IPS-NIHi7 (cell line): ENCODE results near the gene NUDT1.

Experiments
- DNase-seq: peaks from one replicate; pipeline ENCODE4 v3.0.0; 2012; ENCODE audit warnings: mixed read lengths; ENCODE audit errors: extremely low spot score

Gene NUDT1

DNA sequence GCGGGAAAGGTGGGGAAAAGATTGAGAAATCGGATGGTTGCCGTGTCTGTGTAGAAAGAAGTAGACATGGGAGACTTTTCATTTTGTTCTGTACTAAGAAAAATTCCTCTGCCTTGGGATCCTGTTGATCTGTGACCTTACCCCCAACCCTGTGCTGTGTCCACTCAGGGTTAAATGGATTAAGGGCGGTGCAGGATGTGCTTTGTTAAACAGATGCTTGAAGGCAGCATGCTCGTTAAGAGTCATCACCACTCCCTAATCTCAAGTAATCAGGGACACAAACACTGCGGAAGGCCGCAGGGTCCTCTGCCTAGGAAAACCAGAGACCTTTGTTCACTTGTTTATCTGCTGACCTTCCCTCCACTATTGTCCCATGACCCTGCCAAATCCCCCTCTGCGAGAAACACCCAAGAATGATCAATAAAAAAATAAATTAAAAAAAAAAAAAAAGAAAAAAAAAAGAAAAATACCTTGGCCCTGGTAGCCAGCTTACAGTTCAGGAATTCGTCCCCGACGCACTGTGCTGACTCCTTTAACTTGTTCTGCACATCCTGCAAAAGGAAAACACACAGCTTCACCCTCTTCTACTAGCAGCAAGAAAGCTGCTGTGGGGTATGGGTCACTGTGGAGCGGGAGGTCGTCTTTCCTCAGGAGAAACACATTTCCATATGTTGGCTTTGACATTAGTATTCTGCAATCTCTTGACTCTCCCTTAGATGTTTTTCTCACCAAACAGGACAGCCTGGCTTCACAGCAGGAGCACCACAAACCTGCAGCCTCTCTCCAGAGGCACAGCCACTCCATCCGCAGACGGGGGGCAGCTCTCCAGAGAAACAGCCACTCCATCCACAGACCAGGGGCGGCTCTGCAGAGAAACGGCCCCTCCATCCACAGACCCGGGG, 27.3 kb downstream of the NUDT1 start:
- peak; percentile 66 for DNase-seq

DNA sequence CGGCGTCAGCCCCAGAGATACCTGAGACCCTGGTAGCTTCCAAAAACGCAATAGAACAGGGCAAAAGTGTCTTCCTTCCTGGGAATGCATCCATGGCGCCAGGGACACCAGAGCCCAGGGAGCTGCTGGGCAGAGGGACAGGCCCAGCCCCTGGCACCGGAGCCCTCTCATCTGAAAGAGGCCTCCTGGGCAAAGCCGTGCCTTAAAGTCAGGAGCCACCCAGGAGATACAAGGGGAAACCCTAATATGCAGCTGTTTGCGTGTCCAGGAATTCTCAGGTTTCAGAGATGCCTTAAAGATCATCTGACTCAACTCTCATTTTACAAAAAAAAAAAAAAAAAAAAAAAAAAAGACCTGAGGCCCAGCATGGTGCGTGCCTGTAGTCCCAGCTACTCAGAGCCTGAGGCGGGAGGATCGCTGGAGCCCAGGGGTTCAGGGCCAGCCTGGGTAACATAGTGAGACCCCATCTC, 28.0 kb downstream of the NUDT1 start:
- DNase-seq: no peak

- no peak for DNase-seq
These were observed 28.5 kb downstream of the NUDT1 start for GRCh38 chr7:2270495-2270894.

DNA sequence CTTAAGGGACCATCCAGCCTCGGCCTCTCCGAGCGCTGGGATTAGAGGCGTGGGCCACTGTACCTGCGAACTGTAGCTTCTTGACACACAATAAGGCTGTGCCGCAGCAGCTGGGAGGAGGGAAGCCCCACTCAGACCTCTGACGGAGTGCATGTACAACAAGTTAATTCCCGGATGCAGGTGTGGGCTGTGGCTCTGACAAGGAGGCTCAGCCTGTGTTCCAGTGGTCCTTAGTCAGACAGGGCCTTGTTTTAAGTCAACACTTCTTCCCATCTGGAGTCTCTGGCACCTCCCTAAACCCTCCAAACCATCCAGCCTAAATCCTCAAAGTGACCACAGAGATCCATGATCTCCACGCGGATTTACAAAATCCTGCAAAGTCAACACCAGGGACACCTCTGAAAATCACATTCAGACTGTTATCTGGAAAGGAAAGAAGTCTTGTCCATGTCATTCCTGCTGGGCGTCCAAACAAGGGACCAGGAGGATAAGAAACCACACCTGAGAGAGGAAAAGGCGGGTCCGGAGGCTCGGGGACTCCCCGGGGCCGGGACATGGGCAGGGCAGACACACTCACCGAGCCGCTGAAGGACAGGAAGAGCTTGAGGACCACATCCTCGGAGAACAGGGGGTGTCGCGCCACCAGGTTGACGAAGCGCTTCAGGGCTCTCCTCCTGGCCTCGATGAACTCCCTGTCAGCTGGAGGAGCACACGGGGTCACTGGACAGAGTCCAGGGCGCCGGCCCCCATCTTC, 29.4 kb downstream of the NUDT1 start:
- DNase-seq: no peak

DNA sequence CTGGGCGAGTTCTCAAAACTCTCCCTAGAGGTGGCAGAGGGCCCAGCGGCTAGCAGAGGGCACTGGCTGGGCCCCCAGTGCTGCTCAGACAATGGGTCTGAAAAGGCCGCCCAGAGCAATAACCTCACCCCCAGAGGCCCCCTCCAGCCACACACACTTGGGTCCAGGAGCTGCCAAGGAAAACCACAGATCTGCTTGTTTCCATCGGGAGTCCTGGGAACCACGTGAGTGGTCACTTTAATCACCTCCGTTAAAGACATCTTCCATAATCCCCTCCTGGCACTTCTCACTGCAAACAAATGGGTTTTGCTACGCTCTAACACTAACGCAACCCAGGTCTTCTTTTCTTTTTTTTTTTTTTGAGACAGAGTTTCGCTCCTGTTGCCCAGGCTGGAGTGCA, 30.0 kb downstream of the NUDT1 start:
- DNase-seq: no peak

GRCh38 chr7:2273866-2274265, 31.8 kb downstream of the NUDT1 start:
- no peak for DNase-seq

GRCh38 chr7:2274666-2275065, 32.6 kb downstream of the NUDT1 start:
- no peak for DNase-seq

- DNase-seq: no peak
These were observed 33.1 kb downstream of the NUDT1 start for GRCh38 chr7:2275101-2275500.

DNA sequence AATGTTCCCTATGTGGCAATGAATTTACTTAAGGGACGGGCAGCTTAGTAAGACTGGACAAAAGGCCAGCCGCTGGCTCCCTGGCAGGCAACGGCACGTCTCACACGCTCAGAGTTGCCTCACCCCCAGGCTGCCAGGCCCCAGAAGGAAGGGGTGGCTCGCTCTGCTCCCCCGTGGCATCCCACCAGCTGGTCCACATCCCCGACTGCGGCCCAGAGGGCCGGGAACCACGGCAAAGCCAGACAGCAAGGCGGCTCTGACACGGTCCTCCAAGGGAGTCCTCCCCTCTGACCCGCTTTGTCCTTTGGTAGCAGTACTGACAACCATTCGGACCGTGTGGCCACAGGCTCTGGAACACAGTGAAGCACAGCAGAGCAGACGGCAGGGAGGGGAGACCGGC, 34.1 kb downstream of the NUDT1 start:
- no peak for DNase-seq

- no peak for DNase-seq
These were observed 36.0 kb downstream of the NUDT1 start for GRCh38 chr7:2278026-2278425.

- DNase-seq: peak; percentile 4
These were observed 37.9 kb downstream of the NUDT1 start for GRCh38 chr7:2279896-2280295.

DNA sequence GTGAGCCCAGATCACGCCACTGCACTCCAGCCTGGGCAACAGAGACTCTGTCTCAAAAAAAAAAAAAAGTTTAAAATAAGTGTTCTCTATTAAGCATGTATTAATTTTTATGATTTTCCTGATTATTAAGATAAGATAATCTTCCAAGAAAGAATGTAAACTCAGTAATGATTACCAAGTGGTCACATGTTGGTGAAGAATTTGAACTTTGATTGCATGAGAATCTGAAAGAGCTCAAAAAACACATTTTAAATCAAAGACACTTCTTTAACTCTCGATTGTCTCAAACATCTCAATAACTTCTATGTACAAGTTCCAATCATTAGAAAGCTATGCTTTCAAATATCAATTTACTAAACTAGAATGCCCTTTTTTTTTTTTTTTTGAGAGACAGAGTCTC, 38.4 kb downstream of the NUDT1 start:
- DNase-seq: no peak

GRCh38 chr7:2281541-2281940, 39.5 kb downstream of the NUDT1 start:
- DNase-seq: peak; percentile 9

DNA sequence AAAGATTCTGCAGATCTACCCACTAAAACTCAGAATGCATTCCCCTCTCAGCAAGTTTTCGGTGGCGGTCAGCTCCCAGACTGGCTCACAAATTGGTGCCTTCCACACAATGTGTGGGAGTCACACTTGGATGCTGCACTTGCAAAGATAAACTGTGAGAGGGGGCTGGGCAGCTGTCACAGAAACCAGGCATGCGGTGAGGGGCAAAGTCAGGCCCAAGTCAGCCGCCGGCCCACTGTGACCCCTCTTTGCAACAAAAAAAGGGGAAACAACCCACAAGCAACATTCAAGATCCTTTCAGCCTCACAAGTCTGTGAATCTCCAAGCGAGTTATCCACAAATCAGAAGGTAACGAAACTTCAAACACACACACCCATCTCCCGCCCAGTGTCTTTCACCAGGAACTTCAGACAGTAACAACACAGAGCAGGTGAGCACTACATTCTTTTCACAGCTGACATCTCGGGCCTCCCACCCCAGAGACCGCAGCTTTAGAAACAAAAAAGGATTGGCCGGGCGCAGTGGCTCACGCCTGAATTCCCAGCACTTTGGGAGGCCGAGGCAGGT, 40.2 kb downstream of the NUDT1 start:
- DNase-seq: peak; percentile 13

DNA sequence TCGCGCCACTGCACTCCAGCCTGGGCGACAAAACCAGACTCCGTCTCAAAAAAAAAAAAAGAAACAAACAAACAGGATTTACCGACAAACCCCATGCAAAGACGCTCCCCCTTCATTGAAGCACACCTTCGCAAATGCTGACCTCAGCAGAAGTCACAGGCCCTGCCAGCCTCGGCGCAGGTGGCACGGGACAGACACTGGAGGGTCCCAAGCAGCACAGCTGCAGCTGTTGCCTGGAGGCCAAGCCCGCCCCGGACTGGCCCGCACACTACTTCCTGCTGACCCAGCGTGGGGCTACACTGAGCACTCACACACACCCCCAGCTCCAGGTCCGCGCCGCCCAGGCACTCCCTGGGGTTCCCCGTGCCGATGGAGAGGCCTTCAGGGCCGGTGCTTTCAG, 41.0 kb downstream of the NUDT1 start:
- no peak for DNase-seq

- no peak for DNase-seq
These were observed 45.7 kb downstream of the NUDT1 start for GRCh38 chr7:2287745-2288144.

GRCh38 chr7:2288503-2288902, 46.5 kb downstream of the NUDT1 start:
- no peak for DNase-seq

DNA sequence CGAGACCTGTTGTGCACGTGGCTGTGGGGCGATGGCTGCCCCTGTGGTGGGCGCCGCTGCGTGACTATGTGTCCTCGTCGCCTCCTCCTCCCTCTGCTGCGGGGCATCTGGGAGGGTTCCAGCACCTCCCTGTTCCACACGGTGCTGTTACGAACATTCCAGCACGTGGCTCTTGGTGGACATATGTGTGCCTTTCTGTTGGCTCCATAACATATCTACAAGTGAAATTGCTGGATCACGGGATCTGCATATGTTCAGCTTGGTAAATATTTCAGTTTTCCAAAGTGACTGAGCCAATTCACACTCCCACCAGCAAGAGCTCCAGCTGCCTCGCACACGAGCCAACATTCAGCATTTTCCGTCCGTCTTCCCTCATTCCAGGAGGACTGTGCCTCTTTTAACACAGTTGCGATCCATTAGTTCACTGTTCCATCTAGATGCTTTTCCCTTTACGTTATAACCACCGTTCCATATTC, 47.1 kb downstream of the NUDT1 start:
- DNase-seq: no peak

DNA sequence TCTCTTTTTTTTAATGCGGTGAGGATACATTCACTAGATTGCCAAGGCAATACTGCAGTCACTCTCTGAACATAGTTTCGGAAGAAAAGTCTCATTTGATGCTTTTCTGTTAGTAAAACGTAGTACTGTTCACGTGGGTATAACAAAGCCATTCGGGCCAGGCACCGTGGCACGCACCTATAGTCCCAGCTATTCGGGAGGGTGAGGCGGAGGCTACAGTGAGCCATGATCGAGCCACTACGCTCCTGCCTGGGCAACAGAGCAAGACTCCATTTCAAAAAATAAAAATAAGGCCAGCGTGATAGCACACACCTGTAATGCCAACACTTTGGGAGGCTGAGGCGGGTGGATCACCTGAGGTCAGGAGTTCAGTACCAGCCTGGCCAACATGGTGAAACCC, 47.6 kb downstream of the NUDT1 start:
- no peak for DNase-seq

DNA sequence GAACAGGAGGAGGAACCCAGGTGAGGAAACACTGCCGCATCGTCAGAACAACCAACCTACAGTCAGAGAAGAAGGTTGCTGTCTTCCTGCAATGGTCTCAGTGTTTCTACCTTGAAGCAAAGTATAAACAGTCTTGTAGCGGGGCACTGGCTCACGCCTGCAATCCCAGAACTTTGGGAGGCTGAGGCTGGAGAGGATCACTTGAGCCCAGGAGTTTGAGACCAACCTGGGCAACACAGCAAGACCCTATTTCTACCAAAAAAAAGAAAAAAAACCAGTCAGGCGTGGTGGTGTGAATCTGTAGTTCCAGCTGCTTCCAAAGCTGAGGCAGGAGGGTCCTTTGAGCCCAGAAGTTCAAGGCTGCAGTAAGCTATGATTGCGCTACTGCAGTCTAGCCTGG, 48.9 kb downstream of the NUDT1 start:
- no peak for DNase-seq

- DNase-seq: no peak
These were observed 54.1 kb downstream of the NUDT1 start for GRCh38 chr7:2295936-2296620.

GRCh38 chr7:2296832-2297231, 54.8 kb downstream of the NUDT1 start:
- no peak for DNase-seq
